NCI-H1417 treated with DMSO at 0.1 percent for 48 hours (cell line): Measurements from ENCODE around the gene ETV5.

Source experiments
- DNase-seq: peaks from one replicate; lab custom pipeline; 2025; lab: John Stamatoyannopoulos, UW

The ETV5 gene

DNA sequence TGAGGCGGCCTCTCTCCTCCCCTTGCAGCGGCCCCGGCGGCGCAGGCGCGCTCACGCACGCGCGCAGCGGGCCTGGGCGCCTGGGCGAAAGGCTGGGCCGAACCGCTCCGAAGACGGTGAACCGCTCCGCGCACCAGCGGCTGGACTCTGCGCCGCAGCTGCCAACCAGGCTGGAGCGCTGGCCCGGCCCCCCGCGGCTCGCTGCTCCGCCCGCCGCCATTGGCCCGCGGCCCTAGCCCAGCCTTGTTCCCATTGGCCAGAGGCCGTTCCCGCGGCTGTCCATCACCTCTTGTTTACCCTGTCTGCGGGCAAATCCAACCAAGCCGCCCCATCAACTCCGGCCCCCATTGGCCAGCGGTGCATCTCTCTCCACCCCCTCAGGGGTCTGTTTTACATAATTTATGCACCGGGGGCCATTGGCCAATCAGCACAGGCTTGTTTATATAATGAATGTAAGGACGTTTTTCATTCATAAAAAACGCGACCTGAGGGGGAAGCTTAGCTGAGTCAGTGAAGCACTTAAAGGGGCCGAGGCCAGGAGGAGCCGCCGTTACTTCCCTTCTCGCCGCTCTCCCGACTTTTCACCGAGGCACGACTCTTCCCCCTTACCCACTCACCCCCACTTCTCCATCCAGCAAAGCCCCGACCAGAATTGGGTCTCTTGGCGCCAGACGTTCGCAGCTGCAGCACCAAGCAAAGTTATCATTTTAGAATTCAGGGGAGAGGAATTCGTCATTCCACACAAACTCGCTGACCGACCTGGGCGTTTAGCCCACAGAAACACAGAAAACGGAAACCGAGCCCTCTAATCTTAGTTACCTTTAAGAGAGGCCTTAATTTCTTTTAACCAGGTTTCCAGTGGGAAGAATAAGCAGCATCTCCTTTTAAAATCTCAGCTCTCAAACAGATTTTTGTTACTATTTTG is at the start of gene ETV5:
Gene ETV5 (minus strand): TSS at position 149 of the 925 bp plus-strand sequence. CDS start 3,221 bp downstream, outside the sequence.
- peak; percentile 99 for DNase-seq

DNA sequence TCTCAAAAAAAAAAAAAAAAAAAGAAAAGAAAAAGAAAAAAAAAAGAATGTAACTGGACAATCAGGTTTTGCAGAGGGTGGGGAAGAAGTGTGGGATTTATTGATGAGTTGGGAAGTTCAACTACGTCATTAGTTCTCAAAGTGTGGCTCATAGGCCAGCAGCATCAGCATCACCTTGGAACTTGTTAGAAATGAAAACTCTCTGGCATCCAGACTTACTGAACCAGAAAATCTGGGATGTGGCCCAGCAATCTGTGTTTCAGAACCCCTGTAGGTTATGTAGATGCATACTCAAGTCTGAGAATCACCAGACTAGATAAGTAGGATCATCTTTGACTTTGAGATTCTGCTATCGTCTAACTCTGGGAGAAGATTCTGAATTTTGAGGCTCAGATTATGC is 45.8 kb upstream of the ETV5 start:
- DNase-seq = no peak

DNA sequence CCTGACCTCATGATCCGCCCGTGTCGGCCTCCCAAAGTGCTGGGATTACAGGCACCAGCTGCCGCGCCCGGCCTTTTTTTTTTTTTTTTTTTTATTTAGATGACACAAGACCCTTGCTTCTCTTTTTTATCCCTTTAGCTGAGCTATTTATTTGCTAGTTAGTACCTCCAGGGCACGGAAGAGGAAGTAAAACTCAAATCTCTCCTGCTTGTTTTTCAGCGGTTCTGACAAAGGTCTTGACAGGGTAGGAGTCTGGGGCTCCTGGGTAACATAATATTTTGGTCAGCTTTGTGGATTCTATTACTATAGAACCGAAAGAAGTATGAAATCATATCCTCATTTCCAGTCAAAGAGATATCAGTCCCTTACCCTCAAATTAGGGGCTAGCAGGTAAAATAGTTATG is 44.0 kb upstream of the ETV5 start:
- DNase-seq = no peak

GRCh38 chr3:186152361-186152798 is 43.5 kb upstream of the ETV5 start:
- no peak for DNase-seq

DNA sequence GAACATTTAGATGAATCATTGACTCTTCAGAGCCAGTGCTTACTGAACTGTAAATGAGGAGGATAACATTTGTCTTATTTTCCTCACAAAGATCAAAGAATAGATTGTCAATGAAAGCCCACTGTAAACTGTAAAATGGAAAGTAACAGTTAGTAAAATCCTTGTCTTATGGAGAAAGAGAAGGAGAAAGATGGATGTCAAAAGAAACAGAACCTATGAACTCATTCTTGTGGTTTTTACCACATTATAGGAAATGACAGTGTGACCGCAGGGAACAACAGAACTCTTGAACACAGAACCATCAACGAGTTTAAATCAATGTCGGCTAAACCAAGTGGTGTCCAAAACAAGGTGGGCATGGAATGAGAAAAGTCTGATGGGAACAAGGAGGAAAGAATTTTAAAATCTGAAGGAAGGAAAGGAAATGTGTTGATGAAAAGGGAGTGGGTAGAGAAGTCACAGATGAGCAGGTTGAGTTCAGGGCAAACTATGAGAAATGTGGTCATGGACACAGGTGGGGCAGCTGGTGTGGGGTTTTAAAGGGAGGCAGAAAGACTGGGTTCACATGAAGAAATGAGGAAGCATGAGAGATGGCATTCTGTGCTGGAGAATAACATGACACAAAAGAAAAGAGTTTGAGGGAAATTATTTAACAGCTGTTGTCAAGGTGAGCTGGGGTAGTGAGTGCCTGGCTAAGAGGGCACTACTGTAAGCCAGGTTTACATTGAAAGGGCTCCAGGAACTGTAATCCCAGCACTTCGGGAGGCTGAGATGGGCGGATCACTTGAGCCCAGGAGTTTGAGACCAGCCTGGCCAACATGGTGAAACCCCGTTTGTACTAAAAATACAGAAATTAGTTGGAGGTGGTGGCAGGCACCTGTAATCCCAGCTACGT is 42.4 kb upstream of the ETV5 start:
- DNase-seq = no peak

GRCh38 chr3:186150041-186150830 is 41.3 kb upstream of the ETV5 start:
- DNase-seq = no peak

- no peak for DNase-seq
These were observed 40.6 kb upstream of the ETV5 start for GRCh38 chr3:186149319-186149960.

GRCh38 chr3:186144257-186144656 is 35.4 kb upstream of the ETV5 start:
- DNase-seq = no peak

GRCh38 chr3:186143250-186143649 is 34.4 kb upstream of the ETV5 start:
- no peak for DNase-seq

- DNase-seq = no peak
These were observed 33.6 kb upstream of the ETV5 start for GRCh38 chr3:186142393-186142932.

DNA sequence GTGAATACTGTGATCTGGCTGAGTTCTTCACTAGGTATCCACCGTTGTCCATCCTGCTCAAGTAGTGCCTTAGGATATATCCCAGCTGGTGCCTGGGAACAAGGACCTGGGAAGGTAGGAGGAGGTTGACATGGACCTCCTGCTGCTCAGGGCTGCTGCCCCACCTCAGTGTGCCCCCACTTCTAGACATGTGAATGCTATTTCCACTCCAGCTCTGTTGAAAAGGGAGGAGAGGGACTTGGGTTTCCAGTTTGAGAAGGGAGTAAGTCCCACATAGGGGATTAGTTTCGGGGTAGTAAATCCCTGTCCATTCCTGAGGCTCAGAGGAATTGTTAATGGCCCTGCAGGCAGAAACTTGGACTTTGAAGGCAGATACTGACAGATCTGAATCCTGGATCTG is 32.9 kb upstream of the ETV5 start:
- DNase-seq = no peak

DNA sequence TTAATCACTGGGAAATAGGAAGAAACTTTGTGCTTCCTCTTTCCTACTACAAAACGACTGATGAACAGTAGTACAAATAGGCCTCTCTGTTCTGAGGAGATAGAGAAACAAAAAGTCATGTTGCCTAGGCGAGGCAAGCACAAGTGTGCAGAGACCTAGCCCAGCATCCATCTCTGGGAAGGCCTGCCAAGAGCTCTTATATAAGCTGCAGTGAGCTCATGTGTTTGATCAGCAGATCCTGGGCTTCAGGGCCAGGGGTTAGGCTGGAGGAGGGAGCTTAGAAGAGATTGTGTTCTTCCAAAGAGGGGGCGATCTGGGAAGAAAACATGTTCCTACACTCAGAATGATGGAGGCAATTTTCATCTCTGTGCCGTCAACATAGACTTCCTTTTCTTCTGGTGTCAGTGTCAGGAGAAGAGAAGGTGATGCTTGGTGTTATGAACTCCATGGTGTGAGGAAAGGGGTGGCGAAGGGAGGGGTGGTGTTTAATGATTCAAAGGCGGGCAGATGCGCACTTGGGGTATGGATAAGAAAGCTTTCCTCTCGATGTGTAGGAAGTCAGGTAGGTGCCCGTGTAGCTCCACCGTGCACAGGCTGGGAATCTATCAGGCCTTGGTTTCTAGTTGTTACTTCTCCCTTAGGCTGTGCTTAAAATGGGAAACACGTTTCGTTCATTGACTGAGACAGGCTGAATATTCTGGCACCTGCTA is 29.5 kb upstream of the ETV5 start:
- no peak for DNase-seq

DNA sequence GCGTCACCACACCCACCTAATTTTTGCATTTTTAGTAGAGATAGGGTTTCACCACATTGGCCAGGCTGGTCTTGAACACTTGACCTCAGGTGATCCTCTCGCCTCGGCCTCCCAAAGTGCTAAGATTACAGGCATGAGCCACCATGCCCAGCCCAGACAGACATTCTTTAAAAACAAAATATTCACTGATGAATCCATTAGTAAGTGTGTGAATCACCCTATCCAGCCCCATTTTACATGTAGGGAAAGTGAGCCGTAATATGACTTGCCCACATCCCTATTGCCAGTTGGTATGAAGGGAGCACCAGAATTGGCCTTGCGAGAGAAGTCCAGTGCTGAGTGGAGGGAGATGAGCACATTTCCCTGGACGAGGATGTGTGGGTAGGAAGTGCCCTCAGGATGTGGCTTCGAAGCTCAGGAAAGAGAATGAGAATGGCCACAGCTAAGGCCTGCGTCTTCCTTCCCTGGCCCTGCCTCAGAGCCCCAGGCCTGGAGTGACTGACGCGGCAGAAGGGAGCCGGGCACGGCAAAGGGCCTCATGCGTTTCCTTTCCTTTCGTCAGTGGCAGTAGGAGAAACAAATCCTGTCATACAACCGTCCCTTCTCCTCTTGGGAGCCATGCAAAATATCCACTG is 28.3 kb upstream of the ETV5 start:
- no peak for DNase-seq

GRCh38 chr3:186133980-186134379 is 25.1 kb upstream of the ETV5 start:
- DNase-seq = no peak

- no peak for DNase-seq
These were observed 23.6 kb upstream of the ETV5 start for GRCh38 chr3:186132487-186132886.

GRCh38 chr3:186129206-186129605 is 20.3 kb upstream of the ETV5 start:
- no peak for DNase-seq

DNA sequence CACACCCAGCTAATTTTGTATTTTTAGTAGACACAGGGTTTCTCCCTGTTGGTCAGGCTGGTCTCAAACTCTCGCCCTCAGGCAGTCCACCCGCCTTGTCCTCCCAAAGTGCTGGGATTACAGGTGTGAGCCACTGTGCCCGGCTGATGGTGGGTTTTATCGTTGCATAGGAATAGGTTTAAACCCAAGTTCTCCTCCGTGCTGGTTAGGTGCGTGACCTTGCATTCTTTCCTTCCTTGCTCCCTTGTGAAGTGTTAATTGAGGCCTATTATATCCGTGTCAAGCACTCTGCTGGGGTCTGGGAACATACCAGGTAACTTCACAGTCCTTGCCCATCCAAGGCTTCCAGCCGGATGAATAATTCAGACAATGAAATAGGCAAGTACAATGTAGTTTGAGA is 19.3 kb upstream of the ETV5 start:
- DNase-seq = no peak

- no peak for DNase-seq
These were observed 18.6 kb upstream of the ETV5 start for GRCh38 chr3:186127463-186127862.

GRCh38 chr3:186125118-186125517 is 16.2 kb upstream of the ETV5 start:
- DNase-seq = no peak

DNA sequence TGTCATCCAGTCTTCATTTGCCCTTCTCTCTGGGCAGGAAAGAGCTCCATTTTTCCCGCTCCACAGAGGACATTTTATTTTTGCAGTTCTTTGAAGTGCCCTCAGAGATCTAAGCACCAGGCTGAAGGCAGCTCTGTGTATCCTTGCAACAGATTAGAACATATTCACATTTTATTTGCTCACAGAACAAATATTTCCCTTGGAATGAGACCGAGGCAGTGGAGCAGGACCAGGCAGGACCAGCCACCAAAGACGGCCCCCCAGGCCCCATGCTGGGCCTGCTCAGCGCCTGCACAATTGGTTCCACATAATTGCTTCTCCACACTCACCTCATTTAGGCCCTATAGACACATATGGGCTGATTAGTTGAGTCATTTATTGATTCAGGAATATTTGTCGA is 15.7 kb upstream of the ETV5 start:
- no peak for DNase-seq
